Loucy (cell line): Measurements from ENCODE around the gene ZBTB21.

Experiments
- CTCF ChIP-seq: fragments of 200-600 bp; sonication (generic); conservative IDR thresholded peaks from 2 replicates; pipeline ENCODE4 v1.5.1; 2014; ENCODE audit warnings: mild to moderate bottlenecking, antibody characterized with exemption, low read length
- EZH2phosphoT487 ChIP-seq: fragments of 200-600 bp; IDR thresholded peaks from 2 replicates; pipeline ENCODE4 v1.6.1; 2018; ENCODE audit warnings: antibody characterized with exemption, mild to moderate bottlenecking, moderate library complexity, borderline replicate concordance

DNA sequence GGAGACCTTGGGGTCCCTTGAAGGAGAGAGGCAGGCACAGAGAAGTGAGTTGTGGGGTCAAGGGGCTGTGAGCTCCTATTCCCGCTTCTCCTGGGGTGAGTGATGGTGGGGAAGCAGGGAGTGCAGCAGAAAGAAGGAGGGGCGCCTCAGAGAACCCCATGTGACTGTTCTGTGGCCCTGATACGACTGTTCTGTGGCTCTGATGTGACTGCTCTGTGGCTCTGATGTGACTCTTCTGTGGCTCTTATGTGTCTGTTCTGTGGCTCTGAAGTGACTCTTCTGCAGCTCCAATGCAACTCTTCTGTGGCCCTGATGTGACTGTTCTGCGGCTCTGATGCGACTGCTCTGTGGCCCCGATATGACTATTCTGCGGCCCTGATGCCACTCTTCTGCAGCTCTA is 31.1 kb upstream of the ZBTB21 start:
- no peak for TF ChIP-seq CTCF
- no peak for TF ChIP-seq EZH2phosphoT487
